HepG2 (cell line): ENCODE data around the gene B3GAT3. TPM values are rescaled to one million over a fixed set of nuclear protein-coding genes. Genes with fewer than 3 reads are reported as not detected.

Experiments
- CENPBD1 ChIP-seq: sonication (generic); formaldehyde crosslinking; IDR thresholded peaks from 2 replicates; pipeline ENCODE4 v1.8.0; 2022; ENCODE audit warnings: missing genetic modification reagents, low read depth, mild to moderate bottlenecking, borderline replicate concordance
- GATA4 ChIP-seq: sonication (generic); IDR thresholded peaks from 2 replicates; pipeline ENCODE4 v1.6.1; 2016; ENCODE audit warnings: antibody characterized with exemption, low read depth, borderline replicate concordance
- GATAD2A ChIP-seq: IDR thresholded peaks from 2 replicates; pipeline ENCODE4 v1.6.1; 2016
- HES4 ChIP-seq: sonication (generic); formaldehyde crosslinking; IDR thresholded peaks from 2 replicates; pipeline ENCODE4 v1.9.0; 2021; ENCODE audit warnings: mild to moderate bottlenecking, missing genetic modification reagents, borderline replicate concordance
- MIXL1 ChIP-seq: IDR thresholded peaks from 2 replicates; pipeline ENCODE4 v1.6.1; 2016
- MLXIP ChIP-seq: sonication (generic); formaldehyde crosslinking; IDR thresholded peaks from 2 replicates; pipeline ENCODE4 v1.9.0; 2021; ENCODE audit warnings: missing genetic modification reagents, borderline replicate concordance
- MXD3 ChIP-seq: IDR thresholded peaks from 2 replicates; pipeline ENCODE4 v1.6.1; 2016; ENCODE audit warnings: mild to moderate bottlenecking, missing biosample characterization, missing genetic modification reagents
- POLR2A ChIP-seq, 2 experiments: IDR thresholded peaks; 2 replicates each; pipeline ENCODE4 v1.6.1; 2011; ENCODE audit warnings: low read depth in 2 of 2, low read length in 2 of 2, mild to moderate bottlenecking in 1 of 2, moderate library complexity in 1 of 2; ENCODE audit not compliant: insufficient read depth in 1 of 2
- RARA ChIP-seq: IDR thresholded peaks from 2 replicates; pipeline ENCODE4 v1.6.1; 2016; ENCODE audit warnings: missing genetic modification reagents, missing compliant biosample characterization
- RNF2 ChIP-seq: fragments of 450-650 bp; conservative IDR thresholded peaks from 2 replicates; pipeline ENCODE4 v1.6.1; 2016; ENCODE audit warnings: low read depth
- SRSF1 ChIP-seq: fragments of 200-400 bp; formaldehyde crosslinking; optimal IDR thresholded peaks from 2 replicates; pipeline ENCODE3; 2017; ENCODE audit warnings: mild to moderate bottlenecking, low read depth, low read length, moderate library complexity
- XBP1 ChIP-seq: sonication (generic); formaldehyde crosslinking; IDR thresholded peaks from 2 replicates; pipeline ENCODE4 v1.5.0; 2020; ENCODE audit warnings: missing genetic modification reagents
- YEATS4 ChIP-seq: sonication (generic); formaldehyde crosslinking; IDR thresholded peaks from 2 replicates; pipeline ENCODE4 v1.4.0; 2020; ENCODE audit warnings: missing genetic modification reagents, borderline replicate concordance
- ZBTB49 ChIP-seq: sonication (generic); formaldehyde crosslinking; IDR thresholded peaks from 2 replicates; pipeline ENCODE4 v1.4.0; 2020; ENCODE audit warnings: missing genetic modification reagents, borderline replicate concordance
- ZFP90 ChIP-seq: sonication (generic); formaldehyde crosslinking; IDR thresholded peaks from 2 replicates; pipeline ENCODE4 v1.8.0; 2022; ENCODE audit warnings: missing genetic modification reagents, mild to moderate bottlenecking, inconsistent platforms, borderline replicate concordance
- ZNF207 ChIP-seq: fragments of 450-650 bp; IDR thresholded peaks from 2 replicates; pipeline ENCODE4 v1.6.1; 2016; ENCODE audit warnings: antibody characterized with exemption, borderline replicate concordance
- ZNF34 ChIP-seq: sonication (generic); formaldehyde crosslinking; IDR thresholded peaks from 2 replicates; pipeline ENCODE4 v1.4.0; 2020; ENCODE audit warnings: mild to moderate bottlenecking, missing genetic modification reagents, borderline replicate concordance
- ZNF678 ChIP-seq: sonication (generic); formaldehyde crosslinking; IDR thresholded peaks from 2 replicates; pipeline ENCODE4 v1.4.0; 2020; ENCODE audit warnings: mild to moderate bottlenecking, missing genetic modification reagents
- ZNF7 ChIP-seq: IDR thresholded peaks from 2 replicates; pipeline ENCODE4 v1.6.1; 2016; ENCODE audit warnings: missing biosample characterization, missing genetic modification reagents
- ZNF761 ChIP-seq: sonication (generic); formaldehyde crosslinking; conservative IDR thresholded peaks from 2 replicates; pipeline ENCODE4 v1.4.0; 2020; ENCODE audit warnings: mild to moderate bottlenecking, missing genetic modification reagents
- polyA plus RNA-seq, 8 experiments: library from polyadenylated mRNA; depleted of rRNA in 3 of 8; stranded (reverse) in 7 of 8; unstranded in 1 of 8; fragments of >200 nt; fragmentation: Illumina TruSeq in 4 of 8; extraction: Trizol in 4 of 8; gene quantifications; 2 replicates each; pipeline versions ENCODE4 v1.2.1 to v1.2.3, GENCODE V29; 2011 to 2016; ENCODE audit warnings: low read depth in 4 of 8, missing spikeins in 1 of 8, mixed read lengths in 1 of 8; ENCODE audit not compliant: insufficient read depth in 1 of 8
- total RNA-seq, 5 experiments: library from RNA; depleted of rRNA; stranded (reverse); fragments of >200 nt; fragmentation: Illumina TruSeq; extraction: Trizol; gene quantifications; 2 replicates each; pipeline ENCODE4 v1.2.3, GENCODE V29; 2016; ENCODE audit warnings: low read depth in 1 of 5

The B3GAT3 gene
- total and polyA plus RNA-seq, 2 of the 13 experiments (the other 11 are each of a cell fraction or from before 2014, with no cell fraction given) = 21.3 to 26.1 TPM

GRCh38 chr11:62621567-62622470, at the start of gene B3GAT3 (continued):
- TF ChIP-seq ZBTB49 (CRISPR knock-in tag) (no peak), POLR2A (IDR thresholded peaks at IDR 0.05; ENCODE audit: insufficient read depth in 1 of 2, low read depth in 2 of 2, low read length in 2 of 2) (peak; percentile 42 to 89), RARA (peak; percentile 44; the same call in 1 of the 2 replicates), GATA4 (peak; percentile 59; the same call in 1 of the 2 replicates), ZNF7 (CRISPR knock-in tag) (no peak), ZFP90 (CRISPR knock-in tag) (peak; percentile 82; the same call in 1 of the 2 replicates), MLXIP (CRISPR knock-in tag) (peak; percentile 73; the same call in 1 of the 2 replicates), GATAD2A (CRISPR knock-in tag) (peak; percentile 73), ZNF34 (CRISPR knock-in tag) (no peak), YEATS4 (CRISPR knock-in tag) (peak; percentile 79; the same call in 1 of the 2 replicates), SRSF1 (peak; percentile 58), ZNF207 (no peak), MIXL1 (peak; percentile 74; the same call in 1 of the 2 replicates), ZNF761 (CRISPR knock-in tag) (peak; percentile 44; the same call in 1 of the 2 replicates), CENPBD1 (CRISPR knock-in tag) (no peak), HES4 (CRISPR knock-in tag) (no peak; the same call in 1 of the 2 replicates), RNF2 (0 out of 2 replicates have a peak, but pooled peaks have one; percentile 64), MXD3 (CRISPR knock-in tag) (peak; percentile 96), ZNF678 (CRISPR knock-in tag) (no peak; the same call in 1 of the 2 replicates), XBP1 (no peak)
